Measurements from ENCODE around the gene PSMA2.

PSMA2 gene

DNA sequence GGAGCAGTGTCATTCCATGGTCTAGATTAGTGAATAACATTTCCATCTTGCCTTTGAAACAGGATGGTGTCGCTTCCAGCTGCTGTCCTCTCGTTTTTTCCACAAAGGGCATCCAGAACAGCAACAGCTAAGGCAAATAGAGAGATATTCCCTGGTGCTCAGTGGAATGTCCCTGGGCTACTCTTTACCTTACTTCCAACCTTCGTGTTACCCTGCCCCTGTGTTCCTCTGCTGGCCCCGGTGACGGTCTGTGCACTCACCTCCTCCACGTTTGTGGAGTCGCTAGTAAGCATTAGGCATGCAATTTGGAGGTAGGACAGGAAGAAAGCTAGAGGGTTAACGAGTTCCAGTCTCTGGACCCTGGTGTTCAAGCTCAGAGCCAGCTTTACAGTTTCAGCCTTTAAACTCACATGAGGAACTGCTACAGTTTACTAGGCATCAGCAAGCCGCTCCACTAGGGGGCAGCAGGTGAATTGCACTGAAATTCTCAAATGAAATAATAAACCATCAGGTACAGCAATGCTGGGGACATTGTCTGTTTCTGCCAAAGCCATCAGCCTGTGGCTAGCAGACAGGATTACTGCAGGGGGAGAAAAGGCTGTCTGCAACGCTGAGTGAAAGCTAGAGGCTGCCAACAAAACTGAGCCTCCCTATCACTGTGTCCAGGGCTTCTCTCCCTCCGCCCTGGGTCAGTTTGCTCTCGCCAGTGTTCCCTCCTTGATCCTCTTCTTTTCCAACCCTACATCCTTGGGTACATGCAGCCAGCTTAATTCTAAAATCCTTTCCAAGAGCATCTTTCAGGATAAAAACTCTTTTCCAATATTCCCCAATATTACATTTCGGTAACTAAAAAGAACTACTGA is 9.2 kb upstream of the PSMA2 start:
- peak; percentile 54 to 58 for DNase-seq (ENCODE audit: low read depth in 2 of 2, low spot score in 1 of 2)

DNA sequence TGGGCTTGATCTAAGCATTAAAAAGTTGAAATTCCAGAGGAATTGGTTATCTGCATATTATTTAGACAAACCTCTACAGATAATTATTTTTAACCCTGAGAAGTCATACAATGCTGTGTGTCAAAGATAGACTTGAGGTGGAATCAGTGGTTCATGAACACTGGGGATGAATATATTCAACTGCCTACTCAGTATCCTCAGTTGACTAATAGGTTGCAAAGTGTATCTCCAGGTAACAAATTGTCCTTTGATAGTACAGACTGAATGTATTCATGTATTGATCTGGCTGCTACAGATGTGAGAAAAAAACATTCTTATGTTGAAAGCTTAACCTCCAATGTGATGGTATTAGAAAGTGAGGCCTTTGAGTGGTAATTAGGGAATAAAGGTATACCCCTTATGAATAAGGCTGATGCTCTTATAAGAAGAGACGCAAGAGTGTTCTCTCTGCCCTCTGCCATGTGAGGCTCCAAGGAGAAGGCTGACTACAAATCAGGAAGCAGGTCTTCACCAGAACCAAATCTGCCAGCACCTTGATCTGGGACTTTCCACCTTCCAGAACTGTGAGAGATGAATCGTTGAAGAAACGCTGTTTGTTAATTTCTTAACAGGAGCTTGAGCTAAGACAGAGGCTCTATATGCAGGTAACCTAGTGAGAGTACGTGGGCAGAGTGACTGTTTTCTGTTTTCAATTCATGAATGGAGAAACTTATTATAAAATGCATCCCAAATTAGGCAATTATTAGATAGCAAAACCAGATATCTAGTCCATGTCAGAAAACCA is 7.7 kb upstream of the PSMA2 start:
- DNase-seq (ENCODE audit: low read depth in 2 of 2, low spot score in 1 of 2), result no peak

DNA sequence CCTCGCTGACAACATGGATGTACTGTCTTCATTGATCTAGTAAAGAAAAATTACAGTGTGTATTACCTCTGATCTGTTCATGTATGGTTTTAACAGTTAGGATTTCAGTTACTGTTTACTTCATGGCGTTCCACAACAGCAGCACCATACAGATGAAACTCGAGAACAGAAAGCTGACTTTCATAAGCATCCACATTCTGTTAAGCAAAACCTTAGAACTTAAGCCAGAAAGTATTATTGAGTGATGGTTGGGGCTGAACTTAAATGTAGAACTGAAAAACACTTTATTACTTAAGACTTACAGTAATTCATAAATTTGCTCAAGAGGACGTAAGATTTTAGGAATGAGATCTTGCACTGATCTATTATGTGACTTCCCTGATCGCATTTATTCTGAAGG is 3.9 kb upstream of the PSMA2 start:
- DNase-seq (ENCODE audit: low read depth in 2 of 2, low spot score in 1 of 2), result no peak

DNA sequence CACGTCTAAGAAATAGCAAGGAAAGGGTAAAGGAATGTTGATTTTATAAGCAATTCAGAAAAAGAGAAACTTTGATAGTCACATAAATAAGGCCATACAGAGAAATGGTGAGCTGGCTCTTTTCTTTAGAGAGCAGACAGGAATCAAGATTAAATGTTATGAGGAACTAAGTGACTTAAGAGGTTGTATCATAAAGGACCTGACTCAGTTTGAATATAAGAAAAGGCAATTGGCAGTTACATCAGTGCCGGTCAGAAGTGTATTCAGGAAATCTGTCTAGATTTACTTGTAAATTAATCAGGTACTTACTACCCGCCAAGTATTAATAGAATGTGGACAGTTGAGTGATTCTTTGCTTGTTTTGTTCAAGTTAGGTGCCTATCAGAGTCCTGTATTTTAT is 2.3 kb upstream of the PSMA2 start:
- DNase-seq (ENCODE audit: low read depth in 2 of 2, low spot score in 1 of 2), result no peak

DNA sequence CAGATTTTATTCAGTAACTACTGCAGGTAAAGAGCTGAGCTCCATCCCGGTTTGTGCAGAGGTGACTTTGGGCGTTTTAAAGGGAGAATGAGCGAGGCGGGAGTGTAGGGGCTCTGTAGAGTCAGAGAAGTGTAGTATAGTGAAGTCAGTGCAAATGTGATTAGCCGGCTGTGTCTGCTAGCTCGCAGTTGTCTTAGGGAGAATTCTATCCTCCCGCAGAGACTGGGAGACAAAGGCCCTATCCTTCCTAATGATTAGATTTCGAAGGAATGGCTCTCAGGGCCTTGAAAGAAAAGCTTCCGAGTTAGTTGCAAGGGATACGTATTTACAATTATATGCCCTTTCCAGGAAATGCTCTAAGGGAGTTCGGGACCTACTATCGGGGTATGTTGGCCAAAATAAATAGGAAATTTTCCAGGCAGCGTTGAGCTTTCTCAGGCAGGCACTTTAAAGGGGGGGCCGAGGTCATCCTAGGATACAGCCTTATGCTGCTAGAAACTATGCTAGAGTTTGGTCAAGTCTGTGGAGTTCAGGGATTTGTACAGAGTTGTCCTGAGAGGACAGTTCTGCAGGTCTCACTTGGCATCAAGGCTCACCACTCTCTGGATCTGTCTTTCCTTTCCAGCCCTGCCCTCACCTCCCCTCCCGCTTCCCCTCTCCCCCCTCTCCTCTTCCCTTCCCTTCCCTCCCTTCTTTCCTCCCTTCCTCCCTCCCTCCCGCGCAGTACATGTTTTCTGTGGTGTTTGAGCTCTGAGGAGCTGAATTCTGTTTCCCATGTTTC is 1.0 kb upstream of the PSMA2 start:
- DNase-seq (ENCODE audit: low read depth in 2 of 2, low spot score in 1 of 2), result no peak

DNA sequence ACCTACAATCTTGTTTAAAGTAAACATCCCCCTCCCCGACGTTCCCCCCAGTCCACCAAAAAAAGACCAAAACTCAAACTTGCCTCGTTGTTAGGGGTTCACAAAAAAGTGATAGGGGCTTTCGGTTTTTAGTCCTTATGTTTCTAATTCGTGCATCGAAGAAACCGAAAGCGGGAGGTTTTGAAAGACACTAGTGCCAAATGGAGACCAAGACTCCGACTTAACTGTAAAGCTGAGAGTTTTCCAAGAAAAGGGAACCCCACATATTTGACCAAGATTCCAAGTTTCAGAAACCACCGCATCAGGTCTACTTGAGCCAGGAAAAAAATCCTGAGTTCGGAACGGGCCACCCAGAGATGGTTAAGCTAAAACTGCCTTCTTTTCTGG is 534 bp downstream of the PSMA2 start:
- DNase-seq (ENCODE audit: low read depth in 2 of 2, low spot score in 1 of 2), result no peak

DNA sequence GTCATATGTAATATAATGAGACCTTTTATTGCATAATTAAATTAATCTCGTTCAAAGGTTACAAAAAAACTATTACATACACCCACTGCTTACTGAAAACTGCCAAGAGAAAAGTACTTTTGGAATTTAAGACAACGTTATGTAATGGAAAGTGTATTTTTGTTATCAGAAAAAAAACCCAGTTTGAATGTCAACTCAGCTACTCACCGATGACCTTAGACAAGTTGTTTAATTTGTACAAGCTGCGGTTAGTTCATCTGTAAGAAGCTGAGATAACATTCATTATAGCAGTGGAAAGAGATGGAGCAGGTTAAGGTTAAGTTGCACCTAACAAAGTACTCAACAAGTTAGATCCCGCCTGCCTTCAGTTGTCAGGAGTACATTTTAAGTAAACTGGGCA is 1.1 kb downstream of the PSMA2 start:
- no peak for DNase-seq (ENCODE audit: low read depth in 2 of 2, low spot score in 1 of 2)

DNA sequence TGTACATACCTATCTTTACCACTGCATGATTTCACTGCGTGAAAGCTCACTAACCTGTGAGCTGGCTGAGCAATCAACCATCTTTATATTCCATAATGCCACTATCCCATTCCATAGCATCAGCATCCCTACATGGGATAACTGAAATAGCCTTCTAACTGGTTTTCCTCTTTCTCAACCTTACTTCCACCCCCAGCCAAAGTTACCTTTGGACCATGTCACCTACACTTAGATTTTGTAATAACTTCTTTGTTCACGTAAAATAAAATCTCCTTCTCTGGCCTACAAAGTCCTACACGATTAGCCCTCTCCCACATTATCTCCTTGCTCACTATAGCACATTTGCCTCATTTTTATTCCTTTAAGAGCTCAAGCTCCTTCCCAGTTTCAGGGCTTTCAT is 2.5 kb downstream of the PSMA2 start:
- no peak for DNase-seq (ENCODE audit: low read depth in 2 of 2, low spot score in 1 of 2)

DNA sequence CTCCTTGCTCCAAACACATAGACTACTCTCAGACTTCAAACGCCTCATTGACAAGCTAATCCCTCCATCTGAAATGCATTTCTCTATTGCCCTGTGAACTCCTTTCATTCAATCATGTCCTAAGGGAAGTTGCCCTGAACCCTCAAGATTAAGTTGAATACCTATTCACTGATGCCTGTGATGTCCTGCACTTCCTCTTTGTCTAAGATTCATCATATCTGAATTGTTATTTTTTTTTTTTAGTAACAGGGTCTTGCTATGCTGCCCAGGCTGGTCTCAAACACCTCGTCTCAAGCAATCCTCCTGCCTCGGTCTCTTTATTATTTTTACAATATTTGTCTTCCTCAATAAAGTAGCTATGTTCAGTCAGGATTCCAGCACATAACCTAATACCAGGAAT is 3.2 kb downstream of the PSMA2 start:
- no peak for DNase-seq (ENCODE audit: low read depth in 2 of 2, low spot score in 1 of 2)

DNA sequence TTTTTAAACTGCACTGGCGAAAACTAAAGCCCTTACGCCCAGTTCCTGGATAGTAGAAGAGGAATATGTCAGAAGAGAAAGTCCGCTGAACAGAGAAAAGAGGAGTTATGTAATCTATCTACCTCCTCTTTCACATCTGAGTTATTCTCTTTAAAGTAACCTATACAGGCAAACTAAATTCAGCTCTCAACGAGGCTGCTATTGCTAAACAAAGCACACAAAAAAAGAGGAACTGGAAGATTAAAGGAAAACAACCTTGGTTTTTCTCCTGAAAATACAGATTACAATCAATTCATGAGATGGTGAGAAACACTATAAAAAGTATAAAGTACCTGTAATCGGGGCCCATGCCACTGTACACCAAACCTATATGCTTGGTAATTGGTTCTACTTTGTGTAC is 5.8 kb downstream of the PSMA2 start:
- no peak for DNase-seq (ENCODE audit: low read depth in 2 of 2, low spot score in 1 of 2)

DNA sequence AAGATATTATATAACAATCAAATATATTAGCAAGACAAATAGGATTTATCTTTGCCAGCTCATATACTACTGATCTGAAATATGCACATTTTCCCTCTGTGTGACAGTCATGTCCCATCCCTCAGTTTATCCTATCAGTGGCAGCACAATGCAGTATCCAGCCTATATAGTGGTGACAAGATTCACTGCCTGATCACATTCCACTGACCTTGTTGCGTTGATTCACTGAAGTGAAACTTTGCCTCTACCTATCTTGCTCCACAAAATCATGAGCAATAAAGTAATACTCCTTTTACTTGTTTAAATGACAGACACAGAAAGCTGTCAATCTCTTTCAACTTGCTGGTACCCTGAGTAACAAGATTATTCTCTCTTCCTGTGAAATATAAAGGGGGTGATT is 6.3 kb downstream of the PSMA2 start:
- no peak for DNase-seq (ENCODE audit: low read depth in 2 of 2, low spot score in 1 of 2)

DNA sequence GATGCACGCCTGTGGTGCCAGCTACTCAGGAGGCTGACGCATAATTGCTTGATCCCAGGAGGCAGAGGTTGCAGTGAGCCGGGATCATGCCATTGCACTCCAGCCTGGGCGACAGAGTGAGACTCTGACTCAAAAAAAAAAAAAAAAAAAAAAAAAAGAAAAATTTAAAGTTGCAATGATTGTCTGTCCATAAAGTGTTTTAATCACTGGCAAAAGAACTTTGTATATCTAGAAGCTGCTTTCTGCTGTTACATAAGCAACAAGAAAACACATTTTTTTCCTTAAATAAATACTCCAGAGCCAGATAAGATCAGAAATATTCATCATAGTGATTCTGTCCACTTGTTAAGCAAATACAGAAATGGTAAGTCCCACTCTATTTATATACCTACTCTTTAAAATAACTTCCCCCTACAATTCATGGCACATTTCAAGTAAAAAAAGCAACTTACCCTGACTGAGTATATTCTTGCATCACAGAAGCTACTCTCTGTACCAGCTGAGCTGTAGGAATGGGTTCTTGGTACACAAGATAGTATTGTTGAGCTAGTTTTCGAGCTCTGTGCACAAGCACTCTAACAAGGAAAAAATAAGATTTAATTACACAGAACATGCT is 7.6 kb downstream of the PSMA2 start:
- no peak for DNase-seq (ENCODE audit: low read depth in 2 of 2, low spot score in 1 of 2)

DNA sequence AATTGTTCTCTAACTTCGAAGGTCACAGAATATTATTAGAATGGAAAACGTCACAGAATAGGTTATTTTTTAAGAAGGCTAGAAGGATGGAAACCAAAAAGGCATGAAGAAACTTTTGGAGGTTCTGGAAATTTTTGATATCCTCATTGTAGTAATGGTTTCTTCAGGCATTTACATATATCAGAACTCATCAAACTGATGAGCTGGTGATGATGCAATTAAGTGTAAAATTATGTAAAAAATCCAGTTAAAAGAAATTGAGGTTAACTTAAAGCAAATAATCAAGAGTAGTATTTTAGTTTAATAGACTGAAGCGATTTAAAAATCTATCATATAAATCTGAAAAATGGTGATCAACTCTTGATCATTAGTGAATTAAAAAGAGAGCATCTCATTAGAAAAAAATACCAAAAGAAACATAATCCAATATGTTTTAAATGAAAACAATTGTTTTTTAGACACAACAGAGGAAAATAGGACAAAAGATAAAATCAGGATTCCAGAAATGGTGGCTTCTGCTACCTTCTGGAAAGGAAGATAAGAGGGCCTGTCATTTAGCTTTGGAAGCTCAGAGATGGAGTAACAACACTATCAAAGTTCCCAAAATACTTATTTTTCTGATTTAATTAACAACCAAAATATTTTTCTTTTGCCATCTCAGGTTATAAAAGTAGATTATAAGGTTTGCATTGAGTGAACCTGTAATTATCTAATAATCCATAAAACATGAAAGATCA is 9.8 kb downstream of the PSMA2 start:
- no peak for DNase-seq (ENCODE audit: low read depth in 2 of 2, low spot score in 1 of 2)

DNA sequence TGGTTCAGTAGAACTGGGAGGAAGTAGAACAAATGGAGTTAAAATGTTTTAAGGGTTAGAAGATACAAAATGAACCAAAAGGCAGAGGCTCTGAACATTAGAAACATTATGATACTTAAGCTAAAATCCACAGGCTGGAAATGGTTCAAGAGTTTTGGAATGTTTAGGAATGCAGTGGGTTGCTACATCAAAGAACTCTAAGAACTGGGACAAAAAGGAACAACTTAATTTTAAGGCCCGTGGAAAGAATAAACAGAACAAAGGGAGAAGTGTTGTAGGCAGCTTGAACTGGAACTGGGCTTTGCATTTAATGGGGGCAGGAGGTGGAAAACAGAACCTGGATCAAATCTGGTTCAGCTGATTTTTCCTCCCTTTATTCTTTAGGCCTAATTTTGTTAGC is 16.6 kb downstream of the PSMA2 start:
- DNase-seq (ENCODE audit: low read depth in 2 of 2, low spot score in 1 of 2), result no peak

DNA sequence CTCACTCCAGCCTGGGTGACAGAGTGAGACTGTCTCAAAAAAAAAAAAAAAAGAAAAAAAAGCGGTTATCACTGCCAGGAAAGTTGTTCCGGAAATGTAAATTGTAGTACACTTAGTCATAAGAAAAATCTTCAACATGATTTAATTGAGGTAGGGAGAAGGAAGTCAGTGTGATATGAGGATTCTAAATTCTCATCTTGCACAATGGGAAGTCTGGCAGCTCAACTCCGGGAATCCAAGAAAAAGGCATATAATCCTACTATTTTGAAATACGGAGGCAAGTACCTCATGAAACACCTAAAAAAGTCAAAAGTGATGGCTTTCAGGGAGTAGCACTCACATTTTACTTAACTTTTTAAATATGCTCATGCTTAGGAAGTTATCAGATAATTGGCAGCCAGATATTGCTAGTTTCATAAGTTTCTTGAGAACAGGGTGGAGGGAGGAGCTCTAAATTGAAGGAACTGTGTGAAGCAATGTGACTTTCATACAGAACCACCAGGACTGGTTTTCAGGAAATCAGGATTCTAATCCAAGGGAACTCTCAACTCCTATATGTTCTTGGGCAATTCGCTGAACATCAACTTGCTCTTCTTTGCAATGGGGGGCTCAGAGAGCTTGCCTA is 17.4 kb downstream of the PSMA2 start:
- no peak for DNase-seq (ENCODE audit: low read depth in 2 of 2, low spot score in 1 of 2)

DNA sequence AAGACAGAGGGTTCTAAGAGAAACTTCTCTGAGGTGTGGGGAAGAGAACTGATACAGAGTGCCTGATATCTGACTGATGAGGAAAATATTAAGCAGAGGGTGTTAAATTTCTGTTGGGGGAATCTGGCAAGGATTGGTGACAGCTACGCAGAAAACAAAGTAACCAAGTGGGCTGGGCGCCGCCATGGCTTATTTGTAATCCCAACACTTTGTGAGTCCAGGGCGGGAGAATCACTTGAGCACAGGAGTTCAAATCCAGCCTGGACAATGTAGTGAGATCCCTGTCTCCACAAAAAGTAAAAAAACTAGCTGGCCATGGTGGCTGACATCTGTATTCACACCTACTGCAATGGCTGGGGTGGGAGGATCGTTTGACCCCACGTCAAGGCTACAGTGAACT is 18.0 kb downstream of the PSMA2 start:
- DNase-seq (ENCODE audit: low read depth in 2 of 2, low spot score in 1 of 2), result no peak

DNA sequence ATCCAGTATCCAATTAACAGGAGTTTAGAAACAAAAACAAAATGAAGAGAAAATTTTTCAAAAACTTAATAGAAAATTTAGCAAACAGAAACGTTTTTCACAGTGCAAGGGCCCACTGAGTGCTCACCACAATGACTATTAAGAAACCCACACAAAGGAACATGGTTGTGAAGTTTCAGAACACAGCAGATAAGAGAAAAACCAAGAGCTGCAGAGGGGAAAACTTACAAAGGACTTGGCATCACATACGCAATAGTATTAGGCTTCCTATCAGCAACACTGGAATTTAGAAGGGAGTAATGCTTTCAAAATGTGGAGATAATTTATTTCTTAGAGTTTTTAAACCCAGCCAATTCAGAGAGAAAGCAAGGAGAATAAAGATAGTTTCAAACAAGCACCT is 18.4 kb downstream of the PSMA2 start:
- DNase-seq (ENCODE audit: low read depth in 2 of 2, low spot score in 1 of 2), result no peak

DNA sequence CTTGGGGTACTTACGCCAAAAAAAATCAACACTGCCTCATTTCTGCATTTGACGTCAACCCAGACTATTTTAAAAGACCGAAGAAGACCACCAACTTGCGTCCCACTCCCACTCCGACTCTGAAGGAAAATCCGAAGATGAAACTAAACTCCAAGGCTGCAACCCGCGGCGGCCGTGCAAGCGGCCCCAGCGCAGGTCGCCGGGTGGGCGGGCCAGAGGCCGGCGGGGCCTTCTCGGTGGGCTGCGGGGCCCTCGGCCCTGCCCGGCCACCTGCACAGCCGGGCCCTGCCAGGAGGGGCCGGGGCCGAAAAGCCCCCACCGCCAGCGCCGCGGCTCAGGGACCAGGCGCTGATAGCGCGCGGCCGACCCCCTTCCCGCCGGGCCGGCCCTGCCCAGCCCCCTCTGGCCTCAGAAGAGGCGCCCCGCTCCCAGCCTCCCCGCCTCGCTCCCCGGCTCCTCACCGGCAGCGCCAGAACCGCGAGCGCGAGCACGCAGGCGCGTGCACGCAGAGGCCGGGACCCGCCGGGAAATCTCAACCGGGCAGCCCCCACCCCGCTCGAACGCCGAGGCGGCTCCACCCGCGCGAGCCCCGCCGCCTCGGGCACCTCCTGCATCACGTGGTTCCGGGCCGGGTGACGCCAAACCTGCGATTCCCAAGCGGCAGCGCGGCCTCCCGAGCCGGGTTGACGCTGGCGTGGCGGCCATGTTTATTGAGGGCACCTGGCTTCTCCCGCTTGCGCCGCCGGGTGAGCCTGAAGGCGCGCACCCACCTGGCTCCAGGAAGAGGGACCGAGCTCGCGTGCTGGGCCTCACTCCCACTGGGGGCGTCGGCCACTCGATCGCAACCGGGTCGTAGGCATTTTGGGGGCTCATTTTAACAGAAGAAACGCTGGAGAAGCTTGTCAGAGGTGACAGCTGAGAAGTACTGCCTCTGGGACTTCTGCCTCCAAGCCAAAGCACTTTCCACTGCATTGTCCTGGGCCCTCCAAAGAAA is 20.2 kb downstream of the PSMA2 start, which contains the start of gene C7orf25:
Gene C7orf25, minus strand, starts transcription at position 617 of the 994 bp plus-strand sequence. CDS start 1,170 bp downstream, outside the sequence.
- DNase-seq (ENCODE audit: low read depth in 2 of 2, low spot score in 1 of 2), result peak; percentile 83 to 92

DNA sequence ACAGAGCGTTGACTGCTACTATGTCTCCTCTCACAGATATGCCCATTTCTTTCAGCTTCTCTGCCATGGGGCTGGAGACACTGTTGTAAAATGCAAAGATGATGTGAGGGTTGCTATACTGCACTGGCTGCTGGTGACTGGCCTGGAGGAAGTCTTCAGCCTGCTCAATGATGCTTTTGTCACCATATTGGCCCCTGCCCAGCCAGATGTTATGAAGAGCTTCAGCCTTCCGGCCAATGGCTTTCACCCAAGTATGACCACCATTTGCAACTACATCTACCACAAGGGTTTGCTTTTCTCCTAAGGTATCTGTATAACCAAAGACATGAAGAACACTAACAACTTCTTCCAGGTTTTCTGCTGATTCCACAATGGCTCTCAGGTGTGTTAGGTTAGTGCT is 21.7 kb downstream of the PSMA2 start:
- DNase-seq (ENCODE audit: low read depth in 2 of 2, low spot score in 1 of 2), result no peak

Measured in stimulated activated CD8-positive, alpha-beta memory T cell treated with anti-CD3 and anti-CD28 coated beads, Interleukin-4, amount 100 ng/mL, for 1 hour (primary cell).